Osteoblast (primary cell): ENCODE measurements around the gene STIL. TPM values are rescaled to one million over a fixed set of nuclear protein-coding genes. Genes with fewer than 3 reads are reported as not detected.

Experiments
- DNase-seq: peaks from one replicate; pipeline ENCODE4 v3.0.0; 2011; ENCODE audit warnings: low spot score, mixed read lengths; ENCODE audit not compliant: insufficient read length; ENCODE audit errors: missing footprints
- H2AFZ ChIP-seq: 2 replicates; pipeline ENCODE4 v1.6.0; 2011; ENCODE audit warnings: mild to moderate bottlenecking, low read length
- H3K27ac ChIP-seq: 2 replicates; pipeline ENCODE4 v1.5.1; 2011; ENCODE audit warnings: mild to moderate bottlenecking, low read depth, low read length, moderate library complexity
- H3K27me3 ChIP-seq: 2 replicates; pipeline ENCODE4 v1.6.0; 2012; ENCODE audit warnings: mild to moderate bottlenecking, control low read depth, inconsistent platforms, low read length, moderate library complexity; ENCODE audit not compliant: insufficient read depth
- H3K36me3 ChIP-seq: 2 replicates; pipeline ENCODE4 v1.5.1; 2011; ENCODE audit warnings: mild to moderate bottlenecking, low read length, control low read depth, moderate library complexity; ENCODE audit not compliant: insufficient read depth
- H3K4me1 ChIP-seq: 2 replicates; pipeline ENCODE4 v1.5.1; 2011; ENCODE audit warnings: mild to moderate bottlenecking, low read length, control low read depth, moderate library complexity; ENCODE audit not compliant: insufficient read depth
- H3K4me2 ChIP-seq: 2 replicates; pipeline ENCODE4 v1.6.0; 2011; ENCODE audit warnings: mild to moderate bottlenecking, low read length; ENCODE audit not compliant: insufficient read depth
- H3K4me3 ChIP-seq: fragments of 200-600 bp; sonication (generic); 3 replicates; pipeline ENCODE4 v1.5.1; 2012; ENCODE audit warnings: mild to moderate bottlenecking, low read length, inconsistent platforms; ENCODE audit not compliant: insufficient read depth
- H3K79me2 ChIP-seq: 2 replicates; pipeline ENCODE4 v1.6.0; 2012; ENCODE audit warnings: mild to moderate bottlenecking, low read length, control low read depth, inconsistent platforms; ENCODE audit not compliant: insufficient read depth
- H3K9me3 ChIP-seq: 2 replicates; pipeline ENCODE4 v1.5.1; 2011; ENCODE audit warnings: low read depth, low read length, control low read depth
- H4K20me1 ChIP-seq: 2 replicates; pipeline ENCODE4 v1.6.0; 2012; ENCODE audit warnings: mild to moderate bottlenecking, low read length, control low read depth; ENCODE audit not compliant: insufficient read depth
- total RNA-seq: library from RNA; depleted of rRNA; stranded (reverse); fragments of >200 nt; gene quantifications from 2 replicates; pipeline ENCODE4 v1.2.3, GENCODE V29; 2012
- TF ChIP-seq, protein P1 (sequence below): IDR thresholded peaks from 2 replicates; pipeline ENCODE4 v1.5.1; 2011; ENCODE audit warnings: mild to moderate bottlenecking, low read depth, low read length, moderate library complexity; ENCODE audit errors: extremely low read depth

Gene STIL
- total RNA-seq = 4.0 and 6.5 TPM in 2 replicates

DNA sequence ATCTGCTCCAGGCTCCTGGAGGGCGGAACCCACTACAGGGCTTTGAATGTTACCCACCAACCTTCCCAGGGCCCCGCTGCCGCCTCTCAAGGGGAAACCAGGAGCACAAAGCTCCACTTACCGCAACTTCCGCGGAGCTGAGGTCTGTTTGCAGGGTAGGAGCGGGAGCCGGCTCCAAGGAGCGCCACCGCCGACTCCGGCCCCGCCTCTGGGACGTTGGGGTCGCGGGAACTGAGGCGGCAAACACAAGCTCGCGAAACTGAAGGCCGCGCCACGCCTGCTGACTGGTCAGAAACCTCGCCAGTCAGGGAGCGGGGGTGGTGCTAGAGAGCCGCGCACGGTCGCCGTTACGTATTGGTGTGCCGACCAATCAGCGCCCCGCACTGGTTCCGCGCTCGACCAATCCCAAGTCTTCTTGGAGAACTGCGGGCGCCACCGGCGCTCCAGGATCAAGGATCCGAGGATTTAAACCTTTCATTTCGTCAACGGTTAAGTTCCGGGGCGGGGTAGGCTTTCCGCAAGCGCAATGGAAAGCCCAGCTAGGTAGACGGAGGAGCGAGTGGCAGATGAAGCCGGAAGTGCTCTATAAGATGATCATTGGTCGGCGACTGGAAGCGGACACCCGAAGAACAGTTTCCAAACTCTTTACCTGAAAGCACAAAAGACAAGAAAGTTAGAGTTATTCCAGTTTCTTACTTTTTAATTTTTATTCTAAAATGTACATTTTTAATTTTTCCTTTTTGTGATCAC is at the start of gene STIL:
TSS of gene STIL (minus strand) at position 233 of the 750 bp plus-strand sequence. CDS start 3,828 bp downstream, outside the sequence.
- H3K4me1 ChIP-seq = peaks cover 20% of the 10 kb centered on the region
- peak within 1 kb of the TSS; percentile 89 for H3K4me3 ChIP-seq
- no peaks in the 10 kb centered on the region for H4K20me1 ChIP-seq
- peak within 1 kb of the TSS; percentile 95 for H3K27ac ChIP-seq
- H3K79me2 ChIP-seq = peaks cover 41% of the 10 kb centered on the region
- TF ChIP-seq, protein P1, sequence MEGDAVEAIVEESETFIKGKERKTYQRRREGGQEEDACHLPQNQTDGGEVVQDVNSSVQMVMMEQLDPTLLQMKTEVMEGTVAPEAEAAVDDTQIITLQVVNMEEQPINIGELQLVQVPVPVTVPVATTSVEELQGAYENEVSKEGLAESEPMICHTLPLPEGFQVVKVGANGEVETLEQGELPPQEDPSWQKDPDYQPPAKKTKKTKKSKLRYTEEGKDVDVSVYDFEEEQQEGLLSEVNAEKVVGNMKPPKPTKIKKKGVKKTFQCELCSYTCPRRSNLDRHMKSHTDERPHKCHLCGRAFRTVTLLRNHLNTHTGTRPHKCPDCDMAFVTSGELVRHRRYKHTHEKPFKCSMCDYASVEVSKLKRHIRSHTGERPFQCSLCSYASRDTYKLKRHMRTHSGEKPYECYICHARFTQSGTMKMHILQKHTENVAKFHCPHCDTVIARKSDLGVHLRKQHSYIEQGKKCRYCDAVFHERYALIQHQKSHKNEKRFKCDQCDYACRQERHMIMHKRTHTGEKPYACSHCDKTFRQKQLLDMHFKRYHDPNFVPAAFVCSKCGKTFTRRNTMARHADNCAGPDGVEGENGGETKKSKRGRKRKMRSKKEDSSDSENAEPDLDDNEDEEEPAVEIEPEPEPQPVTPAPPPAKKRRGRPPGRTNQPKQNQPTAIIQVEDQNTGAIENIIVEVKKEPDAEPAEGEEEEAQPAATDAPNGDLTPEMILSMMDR = no peak
- peak within 1 kb of the TSS; percentile 96 for H2AFZ ChIP-seq
- no peaks in the 10 kb centered on the region for H3K9me3 ChIP-seq
- H3K4me2 ChIP-seq = peak within 1 kb of the TSS; percentile 95
- peak; percentile 98 for DNase-seq
- H3K36me3 ChIP-seq = peaks cover 10% of the 10 kb centered on the region
- H3K27me3 ChIP-seq = no peaks in the 10 kb centered on the region

DNA sequence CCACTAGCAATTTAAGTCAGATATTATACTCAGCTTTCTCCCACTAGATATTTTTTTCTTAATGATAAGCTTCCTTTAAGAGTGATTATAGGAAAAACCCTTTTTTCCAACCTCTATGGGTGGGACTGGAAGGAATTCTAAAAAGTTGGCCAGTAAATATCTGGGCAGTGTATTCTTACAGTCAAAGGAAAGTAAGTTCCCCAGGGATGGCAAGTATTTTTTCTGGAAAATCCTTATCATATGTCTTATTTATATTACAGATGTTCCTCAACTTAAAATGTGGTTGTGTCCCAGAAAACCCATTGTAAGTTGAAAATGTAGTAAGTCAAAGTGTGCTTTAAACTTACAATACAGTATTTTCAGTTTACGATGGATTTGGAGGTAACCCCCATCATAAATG is 48.9 kb upstream of the STIL start:
- Histone ChIP-seq H3K36me3 (no peaks in the 10 kb centered on the region), H3K79me2 (peaks cover 71% of the 10 kb centered on the region), H3K4me3 (no peak overlapping the region), H3K9me3 (no peaks in the 10 kb centered on the region), H3K27me3 (no peaks in the 10 kb centered on the region), H2AFZ (no peak overlapping the region), H3K4me1 (no peaks in the 10 kb centered on the region), H3K4me2 (no peak overlapping the region), H4K20me1 (peaks cover 38% of the 10 kb centered on the region), H3K27ac (no peak overlapping the region)
- TF ChIP-seq, protein P1 = no peak
- DNase-seq = peak; percentile 62

DNA sequence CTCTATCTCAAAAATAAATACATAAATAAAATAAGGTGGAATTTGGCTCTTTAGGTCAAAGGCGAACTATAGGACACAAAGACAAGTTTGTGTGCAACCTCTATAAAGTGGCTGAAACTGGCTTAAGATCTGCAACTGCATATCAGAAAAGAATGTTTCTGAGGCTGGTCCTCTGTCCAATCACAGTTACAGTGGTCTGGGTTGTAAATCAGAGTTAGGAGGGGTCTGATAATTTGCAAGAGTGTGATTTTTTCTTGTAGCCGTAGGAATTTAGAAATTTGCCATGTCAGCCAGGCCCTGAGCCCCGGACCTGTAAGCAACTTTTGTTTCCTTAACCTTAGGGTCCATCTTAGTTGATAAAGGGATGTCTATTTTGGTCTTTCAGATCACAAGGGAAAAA is 47.4 kb upstream of the STIL start:
- Histone ChIP-seq H3K79me2 (peaks cover 78% of the 10 kb centered on the region), H3K4me2 (no peak overlapping the region)
- no peak for DNase-seq

DNA sequence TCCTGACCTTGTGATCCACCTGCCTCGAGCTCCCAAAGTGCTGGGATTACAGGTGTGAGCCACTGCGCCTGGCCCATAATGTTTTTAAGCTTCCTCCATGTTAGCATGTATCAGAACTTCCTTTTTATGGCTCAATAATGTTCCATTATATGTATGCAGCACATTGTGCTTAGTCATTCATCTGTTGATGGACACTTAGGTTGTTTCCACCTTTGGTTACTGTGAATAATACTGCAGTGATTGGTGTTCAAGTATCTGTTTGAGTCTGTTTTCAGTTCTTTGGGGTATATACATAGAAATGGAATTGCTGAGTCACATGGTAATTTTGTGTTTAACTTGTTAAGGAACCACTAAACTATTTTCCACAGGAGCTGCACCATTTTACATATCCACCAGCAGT is 37.4 kb upstream of the STIL start:
- Histone ChIP-seq H3K27me3 (no peaks in the 10 kb centered on the region), H3K4me2 (no peak overlapping the region), H3K4me3 (no peak overlapping the region), H3K27ac (no peak overlapping the region), H4K20me1 (peaks cover 27% of the 10 kb centered on the region), H3K9me3 (no peaks in the 10 kb centered on the region), H3K4me1 (no peaks in the 10 kb centered on the region), H3K79me2 (peaks cover 97% of the 10 kb centered on the region), H2AFZ (no peak overlapping the region), H3K36me3 (peaks cover 5% of the 10 kb centered on the region)
- TF ChIP-seq, protein P1 = no peak
- peak; percentile 17 for DNase-seq

More for the DNA sequence above, 47.4 kb upstream of the STIL start:
- Histone ChIP-seq H3K4me1 (no peaks in the 10 kb centered on the region), H3K27ac (no peak overlapping the region), H2AFZ (no peak overlapping the region), H3K36me3 (no peaks in the 10 kb centered on the region), H3K27me3 (no peaks in the 10 kb centered on the region), H4K20me1 (peaks cover 33% of the 10 kb centered on the region), H3K9me3 (no peaks in the 10 kb centered on the region), H3K4me3 (no peak overlapping the region)
- TF ChIP-seq, protein P1 = no peak
